Measurements from ENCODE around the gene TNS1.

Gene TNS1

GRCh38 chr2:217987391-217987790, 15.4 kb downstream of the TNS1 start:
- Histone ChIP-seq H3K4me3 (replicated peaks; ENCODE audit: insufficient read depth, low read length) (no peak overlapping the region), H3K27me3 (ENCODE audit: insufficient read depth, poor library complexity, severe bottlenecking) (no peaks in the 10 kb centered on the region), H3K27ac (replicated peaks) (no peak overlapping the region)
- no peak for TF ChIP-seq POLR2AphosphoS5 (IDR thresholded peaks at IDR 0.05; ENCODE audit: low read depth)
- TF ChIP-seq REST (IDR thresholded peaks at IDR 0.05; ENCODE audit: insufficient replicate concordance, low read depth) = no peak
- no peak for TF ChIP-seq CTCF (IDR thresholded peaks at IDR 0.05; ENCODE audit: insufficient read depth, low read length)
- no peak for TF ChIP-seq GABPA (IDR thresholded peaks at IDR 0.05; ENCODE audit: low read depth)
- TF ChIP-seq SPI1 (IDR thresholded peaks at IDR 0.05; ENCODE audit: borderline replicate concordance, low read depth) = no peak
- no peak for DNase-seq (ENCODE audit: low read depth in 1 of 2, low spot score in 1 of 2)

GRCh38 chr2:217986256-217986961, 16.4 kb downstream of the TNS1 start:
- no peak overlapping the region for H3K27ac ChIP-seq (replicated peaks)
- no peaks in the 10 kb centered on the region for H3K27me3 ChIP-seq (ENCODE audit: insufficient read depth, poor library complexity, severe bottlenecking)
- TF ChIP-seq REST (IDR thresholded peaks at IDR 0.05; ENCODE audit: insufficient replicate concordance, low read depth) (no peak), GABPA (IDR thresholded peaks at IDR 0.05; ENCODE audit: low read depth) (no peak), POLR2AphosphoS5 (IDR thresholded peaks at IDR 0.05; ENCODE audit: low read depth) (no peak), SPI1 (IDR thresholded peaks at IDR 0.05; ENCODE audit: borderline replicate concordance, low read depth) (no peak), CTCF (IDR thresholded peaks at IDR 0.05; ENCODE audit: insufficient read depth, low read length) (no peak)
- no peak overlapping the region for H3K4me3 ChIP-seq (replicated peaks; ENCODE audit: insufficient read depth, low read length)
- DNase-seq (ENCODE audit: low read depth in 1 of 2, low spot score in 1 of 2) = no peak

GRCh38 chr2:217983276-217984233, 19.2 kb downstream of the TNS1 start:
- Histone ChIP-seq H3K4me3 (replicated peaks; ENCODE audit: insufficient read depth, low read length) (no peak overlapping the region), H3K27ac (replicated peaks) (no peak overlapping the region), H3K27me3 (ENCODE audit: insufficient read depth, poor library complexity, severe bottlenecking) (no peaks in the 10 kb centered on the region)
- TF ChIP-seq REST (IDR thresholded peaks at IDR 0.05; ENCODE audit: insufficient replicate concordance, low read depth) = no peak
- no peak for TF ChIP-seq POLR2AphosphoS5 (IDR thresholded peaks at IDR 0.05; ENCODE audit: low read depth)
- TF ChIP-seq CTCF (IDR thresholded peaks at IDR 0.05; ENCODE audit: insufficient read depth, low read length) = no peak
- TF ChIP-seq GABPA (IDR thresholded peaks at IDR 0.05; ENCODE audit: low read depth) = no peak
- no peak for TF ChIP-seq SPI1 (IDR thresholded peaks at IDR 0.05; ENCODE audit: borderline replicate concordance, low read depth)
- no peak for DNase-seq (ENCODE audit: low read depth in 1 of 2, low spot score in 1 of 2)
